HuH-7.5 (cell line): ENCODE results near the gene MZT2B.
A peak's percentile ranks its signal among the peaks of the same experiment; 100 is the strongest.
"Not testable (repeated sequence)": the region's sequence is repeated elsewhere in the genome, so short reads cannot be mapped to it uniquely, and the experiment has no call there.

ENCODE experiments used
- DNase-seq: peaks from one replicate; pipeline ENCODE4 v3.0.0; 2011; ENCODE audit warnings: low spot score

Gene MZT2B

GRCh38 chr2:130152816-130153595, 29.1 kb upstream of the MZT2B start:
- no peak for DNase-seq

- not testable (repeated sequence) for DNase-seq
Measured at GRCh38 chr2:130153721-130154422, 28.2 kb upstream of the MZT2B start.

- not testable (repeated sequence) for DNase-seq
Measured at GRCh38 chr2:130154423-130154770, 27.7 kb upstream of the MZT2B start.

- DNase-seq, result no peak
Measured at GRCh38 chr2:130154773-130155765, 27.0 kb upstream of the MZT2B start.

GRCh38 chr2:130155956-130156623, 26.0 kb upstream of the MZT2B start:
- peak; percentile 30 for DNase-seq

GRCh38 chr2:130156624-130157004, 25.4 kb upstream of the MZT2B start:
- DNase-seq, result no peak

GRCh38 chr2:130157354-130157753, 24.7 kb upstream of the MZT2B start:
- DNase-seq, result not testable (repeated sequence)

GRCh38 chr2:130157825-130158514, 24.1 kb upstream of the MZT2B start:
- DNase-seq, result not testable (repeated sequence)

- DNase-seq, result no peak
Measured at GRCh38 chr2:130158631-130159030, 23.4 kb upstream of the MZT2B start.

- DNase-seq, result not testable (repeated sequence)
Measured at GRCh38 chr2:130159376-130159775, 22.7 kb upstream of the MZT2B start.

GRCh38 chr2:130160131-130160530, 21.9 kb upstream of the MZT2B start:
- no peak for DNase-seq

GRCh38 chr2:130160838-130161705, 21.0 kb upstream of the MZT2B start:
- not testable (repeated sequence) for DNase-seq

- not testable (repeated sequence) for DNase-seq
Measured at GRCh38 chr2:130162486-130162885, 19.6 kb upstream of the MZT2B start.

- DNase-seq, result no peak
Measured at GRCh38 chr2:130162968-130163367, 19.1 kb upstream of the MZT2B start.

- no peak for DNase-seq
Measured at GRCh38 chr2:130165293-130166016, 16.6 kb upstream of the MZT2B start.

- DNase-seq, result not testable (repeated sequence)
Measured at GRCh38 chr2:130166611-130167010, 15.5 kb upstream of the MZT2B start.

GRCh38 chr2:130169163-130169562, 12.9 kb upstream of the MZT2B start:
- DNase-seq, result not testable (repeated sequence)

GRCh38 chr2:130169896-130170295, 12.2 kb upstream of the MZT2B start:
- no peak for DNase-seq

GRCh38 chr2:130174866-130175265, 7.2 kb upstream of the MZT2B start:
- DNase-seq, result not testable (repeated sequence)
